Coronary artery (tissue), 2 donors: ENCODE data around the gene COX15.

Experiments
- DNase-seq: peaks from one replicate; pipeline ENCODE4 v3.0.0-alpha.2; 2017; ENCODE audit warnings: low spot score
- H3K27ac ChIP-seq, 2 donors: fragments of 200-600 bp; sonication (generic); one replicate each; pipeline ENCODE4 v1.5.1; 2016 to 2019
- H3K4me3 ChIP-seq: fragments of 200-600 bp; sonication (generic); 2 replicates; pipeline ENCODE4 v1.5.1; 2016; ENCODE audit warnings: mild to moderate bottlenecking, moderate library complexity
- TF ChIP-seq, protein P1 (sequence below): fragments of 200-600 bp; sonication (generic); IDR thresholded peaks from one replicate; pipeline ENCODE4 v1.5.1; 2019; ENCODE audit warnings: antibody characterized with exemption

Gene COX15

DNA sequence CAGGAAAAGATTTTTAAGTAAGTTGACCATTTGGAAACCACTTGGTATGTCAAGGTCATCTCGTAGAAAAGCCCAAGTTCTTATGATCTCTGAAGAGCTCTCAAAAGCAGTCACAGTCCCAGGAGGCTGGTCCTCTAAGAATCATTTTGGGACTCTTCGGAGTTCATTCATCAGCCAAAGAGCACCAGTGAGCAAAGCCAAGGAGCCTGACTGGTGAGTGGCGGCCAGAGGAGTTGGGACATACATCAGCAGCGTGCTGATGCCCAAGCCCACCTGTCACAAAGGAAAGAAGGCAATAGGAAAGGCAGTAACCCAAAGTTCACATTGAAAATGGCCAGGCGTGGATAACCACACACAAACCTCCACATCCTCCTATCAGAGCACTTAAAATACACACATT, 17.5 kb downstream of the COX15 start:
- Histone ChIP-seq H3K4me3 (no peak overlapping the region), H3K27ac (no peak overlapping the region)
- no peak for DNase-seq
- TF ChIP-seq, protein P1, sequence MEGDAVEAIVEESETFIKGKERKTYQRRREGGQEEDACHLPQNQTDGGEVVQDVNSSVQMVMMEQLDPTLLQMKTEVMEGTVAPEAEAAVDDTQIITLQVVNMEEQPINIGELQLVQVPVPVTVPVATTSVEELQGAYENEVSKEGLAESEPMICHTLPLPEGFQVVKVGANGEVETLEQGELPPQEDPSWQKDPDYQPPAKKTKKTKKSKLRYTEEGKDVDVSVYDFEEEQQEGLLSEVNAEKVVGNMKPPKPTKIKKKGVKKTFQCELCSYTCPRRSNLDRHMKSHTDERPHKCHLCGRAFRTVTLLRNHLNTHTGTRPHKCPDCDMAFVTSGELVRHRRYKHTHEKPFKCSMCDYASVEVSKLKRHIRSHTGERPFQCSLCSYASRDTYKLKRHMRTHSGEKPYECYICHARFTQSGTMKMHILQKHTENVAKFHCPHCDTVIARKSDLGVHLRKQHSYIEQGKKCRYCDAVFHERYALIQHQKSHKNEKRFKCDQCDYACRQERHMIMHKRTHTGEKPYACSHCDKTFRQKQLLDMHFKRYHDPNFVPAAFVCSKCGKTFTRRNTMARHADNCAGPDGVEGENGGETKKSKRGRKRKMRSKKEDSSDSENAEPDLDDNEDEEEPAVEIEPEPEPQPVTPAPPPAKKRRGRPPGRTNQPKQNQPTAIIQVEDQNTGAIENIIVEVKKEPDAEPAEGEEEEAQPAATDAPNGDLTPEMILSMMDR: no peak

DNA sequence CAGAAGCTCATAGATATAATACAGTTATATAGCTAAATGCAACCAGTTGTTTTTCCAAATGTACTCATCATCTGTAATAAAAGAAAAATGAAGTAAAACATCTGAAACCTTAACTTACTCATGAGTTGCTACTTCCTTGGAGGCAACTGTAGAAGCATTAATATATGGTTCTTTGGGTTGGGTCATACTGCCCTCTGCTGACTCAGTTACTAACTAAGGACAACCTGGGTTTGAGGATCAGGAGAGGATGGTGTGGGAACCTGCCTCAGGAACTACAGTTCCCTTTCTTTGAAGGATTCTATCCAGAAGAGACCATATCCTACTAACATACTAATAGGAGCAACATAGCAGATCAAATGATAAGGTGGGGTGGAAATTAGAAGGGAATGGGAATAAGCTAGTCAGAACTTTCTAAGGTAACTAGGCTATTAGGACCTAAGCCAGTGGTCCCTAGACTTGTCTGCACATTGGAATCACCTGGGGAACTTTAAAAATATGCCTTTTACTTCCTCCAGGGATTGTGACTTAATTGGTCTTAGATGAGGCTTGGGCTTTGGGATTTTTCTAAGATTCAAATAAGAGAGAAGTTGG, 20.7 kb downstream of the COX15 start:
- Histone ChIP-seq H3K4me3 (no peak overlapping the region), H3K27ac (no peak overlapping the region)
- TF ChIP-seq, protein P1: no peak
- DNase-seq: no peak

DNA sequence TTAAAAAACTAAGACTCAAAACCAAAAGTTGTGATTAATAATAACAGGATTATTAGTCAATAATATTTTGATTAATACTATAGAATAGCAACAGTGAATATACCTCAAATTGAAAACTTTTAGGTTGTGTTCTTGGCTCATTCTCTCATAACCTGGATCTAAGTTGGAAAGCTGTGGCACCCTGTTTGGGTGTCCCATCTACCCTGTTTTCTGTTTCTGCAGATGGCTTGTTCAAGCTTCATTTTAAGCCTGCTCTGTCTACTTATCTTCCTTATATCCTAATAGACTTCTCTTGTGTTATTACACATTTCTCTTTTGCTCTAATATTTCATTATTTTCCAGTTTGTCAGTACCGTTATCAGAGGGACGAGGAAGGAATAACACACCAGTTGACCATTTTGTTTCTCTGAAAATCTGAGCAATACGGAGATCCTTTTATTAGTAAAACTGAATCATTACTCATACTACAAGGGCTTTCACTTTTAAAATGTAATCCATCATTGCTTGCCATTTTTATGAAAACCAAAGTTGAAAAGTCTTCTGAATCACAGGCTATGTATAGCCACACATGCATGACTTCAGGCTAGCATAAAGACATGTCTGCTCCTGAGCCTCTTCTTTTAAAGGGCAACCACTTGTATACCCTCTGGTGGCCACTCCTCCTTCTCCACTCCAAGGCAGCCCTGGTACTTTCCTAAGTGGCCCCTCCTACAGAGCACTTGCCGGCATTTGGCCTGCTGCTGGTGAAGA, 22.3 kb downstream of the COX15 start:
- no peak for DNase-seq
- H3K4me3 ChIP-seq: no peak overlapping the region
- TF ChIP-seq, protein P1: no peak
- no peak overlapping the region for H3K27ac ChIP-seq

DNA sequence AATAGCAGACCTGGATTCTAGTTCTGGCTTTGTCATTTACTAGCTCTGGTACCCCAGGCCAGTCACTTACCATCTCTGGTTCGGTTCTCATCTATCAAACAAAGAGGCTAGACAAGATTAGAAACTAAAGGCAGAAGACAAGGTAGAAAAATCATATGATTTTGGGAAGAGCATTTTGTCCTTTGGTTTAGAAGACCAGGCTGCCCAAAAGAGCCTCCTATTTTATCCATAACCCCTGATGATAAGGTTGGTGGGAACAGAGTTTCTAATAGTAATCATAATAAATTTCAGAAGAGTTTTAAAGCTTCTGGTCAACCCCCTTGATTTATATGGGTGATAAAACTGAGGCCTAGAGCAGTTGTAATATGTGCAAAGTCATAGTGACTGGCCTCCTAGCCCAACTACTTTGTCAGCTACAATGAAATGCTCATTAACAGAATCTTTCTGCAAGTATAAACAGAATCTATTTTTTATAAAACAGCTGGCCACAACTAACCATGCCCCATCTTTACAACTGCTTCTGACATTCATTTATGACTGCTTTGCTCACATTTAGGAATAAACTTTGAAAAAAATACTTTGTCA, 23.4 kb downstream of the COX15 start:
- no peak overlapping the region for H3K4me3 ChIP-seq
- no peak overlapping the region for H3K27ac ChIP-seq
- no peak for DNase-seq
- TF ChIP-seq, protein P1: no peak

GRCh38 chr10:99700649-99701048, 31.3 kb downstream of the COX15 start:
- TF ChIP-seq, protein P1: no peak
- DNase-seq: no peak
- H3K27ac ChIP-seq: no peak overlapping the region
- H3K4me3 ChIP-seq: no peak overlapping the region

DNA sequence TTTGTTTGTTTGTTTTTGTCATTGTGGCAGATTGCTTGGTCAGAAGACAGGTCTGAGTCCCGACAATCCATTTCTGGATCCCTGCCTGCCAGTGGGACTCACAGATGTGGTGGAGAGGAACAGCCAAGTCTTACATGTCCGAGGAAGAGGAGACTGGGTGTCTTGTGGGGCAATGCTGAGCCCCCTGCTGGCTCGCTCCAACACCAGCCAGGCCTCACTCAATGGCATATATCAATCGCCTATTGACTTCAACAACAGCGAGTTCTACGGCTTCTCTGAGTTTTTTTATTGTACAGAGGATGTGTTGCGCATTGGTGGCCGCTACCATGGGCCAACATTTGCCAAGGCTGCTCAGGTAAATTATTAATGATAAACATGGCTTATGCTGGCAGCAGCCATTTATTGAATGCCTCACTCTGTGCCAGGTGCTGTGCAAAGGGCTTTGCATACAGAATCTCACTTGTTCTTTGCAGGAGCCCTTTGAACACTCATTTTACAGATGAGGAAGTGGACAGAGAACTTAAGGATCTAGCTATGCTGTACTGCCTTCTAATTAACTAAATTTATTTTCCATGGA, 33.3 kb downstream of the COX15 start:
- H3K4me3 ChIP-seq: no peak overlapping the region
- no peak overlapping the region for H3K27ac ChIP-seq
- no peak for DNase-seq
- TF ChIP-seq, protein P1: no peak
